NCI-H1105 treated with DMSO at 0.1 percent for 48 hours (cell line): ENCODE measurements around the gene DLG2.
"Not testable (repeated sequence)": the region's sequence is repeated elsewhere in the genome, so short reads cannot be mapped to it uniquely, and the experiment has no call there.

ENCODE experiments used
- DNase-seq: peaks from one replicate; lab custom pipeline; 2025; lab: John Stamatoyannopoulos, UW

DLG2 gene

DNA sequence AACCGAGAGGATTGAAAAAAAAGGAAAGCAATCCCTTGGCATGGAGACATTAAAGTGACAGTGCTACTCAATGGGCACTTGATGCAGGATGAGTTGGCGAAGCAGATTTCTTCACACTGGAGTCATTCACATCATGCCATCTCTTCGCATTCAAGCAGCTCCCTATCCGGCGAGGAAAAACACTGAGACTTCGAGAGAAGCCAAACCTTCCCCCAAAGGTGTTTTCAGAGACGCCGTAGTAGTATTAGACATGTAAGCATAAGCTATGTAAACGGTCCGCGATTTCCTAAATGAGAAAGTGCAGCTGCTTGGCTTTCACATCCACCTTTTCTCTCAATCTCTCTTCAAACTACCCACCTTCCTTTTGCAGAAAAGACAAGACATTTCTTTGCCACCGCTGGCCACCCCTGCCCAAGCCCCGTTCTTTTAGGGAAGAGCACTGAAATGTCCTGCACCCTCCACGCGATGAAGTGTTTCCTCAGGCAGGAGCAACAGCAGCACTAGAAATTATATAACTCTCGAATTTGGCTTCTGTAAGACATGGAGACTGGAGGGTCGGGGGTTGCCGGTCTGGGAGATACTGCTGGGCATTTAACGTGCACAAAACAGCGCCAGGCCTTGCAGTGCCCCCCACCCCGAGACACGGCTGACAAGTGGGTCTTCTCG, at the start of gene DLG2:
Gene DLG2, minus strand, starts transcription at position 13 of the 666 bp plus-strand sequence.
- peak; percentile 44 for DNase-seq

DNA sequence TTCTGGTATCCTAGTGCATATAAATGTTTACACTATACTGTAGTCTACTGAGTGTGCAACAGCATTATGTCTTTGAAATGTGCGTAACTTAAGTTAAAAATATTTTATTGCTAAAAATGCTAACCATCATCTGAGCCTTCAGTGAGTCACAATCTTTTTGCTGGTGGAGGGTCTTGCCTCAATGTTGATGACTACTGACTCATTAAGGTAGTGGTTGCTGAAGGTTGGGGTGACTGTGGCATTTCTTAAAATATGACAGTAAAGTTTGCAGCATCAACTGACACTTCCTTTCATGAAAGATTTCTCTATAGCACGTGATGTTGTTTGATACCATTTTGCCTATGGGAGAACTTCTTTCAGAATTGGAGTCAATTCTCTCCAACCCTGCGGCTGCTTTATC, 46.2 kb upstream of the DLG2 start:
- DNase-seq: no peak

DNA sequence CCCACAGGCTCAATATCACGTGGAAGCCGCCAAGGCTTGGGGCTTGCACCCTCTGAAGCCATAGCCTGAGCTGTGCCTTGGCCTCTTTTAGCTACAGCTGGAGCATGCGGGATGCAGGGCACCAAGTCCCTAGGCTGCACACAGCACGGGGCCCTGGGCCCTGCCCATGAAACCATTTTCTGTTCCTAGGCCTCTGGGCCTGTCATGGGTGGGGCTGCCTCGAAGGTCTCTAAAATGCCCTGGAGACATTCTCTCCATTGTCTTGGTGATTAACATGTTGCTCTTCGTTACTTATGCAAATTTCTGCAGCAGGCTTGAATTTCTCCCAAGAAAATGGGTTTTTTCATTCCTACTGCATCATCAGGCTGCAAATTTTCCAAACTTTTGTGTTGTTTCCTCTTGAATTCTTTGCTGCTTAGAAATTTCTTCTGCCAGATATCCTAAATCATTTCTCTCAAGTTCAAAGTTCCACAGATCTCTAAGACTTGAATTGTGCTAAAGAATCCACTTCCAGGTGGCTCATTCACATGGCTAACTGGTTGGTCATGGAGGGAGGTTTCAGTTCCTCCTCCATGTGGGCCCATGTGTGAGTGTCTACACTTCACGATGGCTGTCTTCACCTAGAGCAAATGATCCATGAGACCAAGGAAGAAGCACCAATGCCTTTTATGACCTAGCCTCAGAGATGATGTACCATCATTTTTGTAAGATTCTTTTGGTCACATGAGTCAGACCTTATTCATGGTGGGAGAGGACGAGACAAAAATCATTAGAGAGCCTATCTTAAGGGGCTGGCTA, 45.2 kb upstream of the DLG2 start:
- DNase-seq: no peak

DNA sequence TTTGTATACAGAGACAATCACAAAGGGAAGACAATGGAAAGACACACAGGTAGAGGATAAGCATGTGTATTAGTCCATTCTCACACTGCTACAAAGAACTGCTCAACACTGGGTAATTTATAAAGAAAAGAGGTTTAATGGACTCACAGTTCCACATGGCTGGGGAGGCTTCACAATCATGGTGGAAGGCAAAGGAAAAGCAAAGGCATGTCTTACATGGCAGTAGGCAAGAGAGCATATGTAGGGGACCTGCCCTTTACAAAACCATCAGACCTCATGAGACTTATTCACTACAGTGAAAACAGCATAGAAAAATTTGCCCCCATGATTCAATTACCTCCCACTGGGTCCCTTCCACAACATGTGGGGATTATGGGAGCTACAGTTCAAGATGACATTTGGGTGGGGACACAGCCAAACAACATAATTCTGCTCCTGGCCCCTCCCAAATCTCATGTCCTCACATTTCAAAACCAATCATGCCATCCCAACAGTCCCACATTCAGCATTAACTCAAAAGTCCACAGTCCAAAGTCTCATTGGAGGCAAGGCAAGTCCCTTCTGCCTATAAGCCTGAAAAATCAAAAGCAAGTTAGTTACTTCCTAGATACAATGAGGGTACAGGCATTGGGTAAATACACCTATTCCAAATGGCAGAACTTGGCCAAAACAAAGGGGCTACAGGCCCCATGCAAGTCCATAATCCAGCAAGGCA, 44.0 kb upstream of the DLG2 start:
- not testable (repeated sequence) for DNase-seq

- no peak for DNase-seq
Observed at GRCh38 chr11:85668157-85668556, 41.0 kb upstream of the DLG2 start.

- no peak for DNase-seq
Observed at GRCh38 chr11:85666687-85667086, 39.5 kb upstream of the DLG2 start.

- DNase-seq: no peak
Observed at GRCh38 chr11:85665733-85666132, 38.6 kb upstream of the DLG2 start.

DNA sequence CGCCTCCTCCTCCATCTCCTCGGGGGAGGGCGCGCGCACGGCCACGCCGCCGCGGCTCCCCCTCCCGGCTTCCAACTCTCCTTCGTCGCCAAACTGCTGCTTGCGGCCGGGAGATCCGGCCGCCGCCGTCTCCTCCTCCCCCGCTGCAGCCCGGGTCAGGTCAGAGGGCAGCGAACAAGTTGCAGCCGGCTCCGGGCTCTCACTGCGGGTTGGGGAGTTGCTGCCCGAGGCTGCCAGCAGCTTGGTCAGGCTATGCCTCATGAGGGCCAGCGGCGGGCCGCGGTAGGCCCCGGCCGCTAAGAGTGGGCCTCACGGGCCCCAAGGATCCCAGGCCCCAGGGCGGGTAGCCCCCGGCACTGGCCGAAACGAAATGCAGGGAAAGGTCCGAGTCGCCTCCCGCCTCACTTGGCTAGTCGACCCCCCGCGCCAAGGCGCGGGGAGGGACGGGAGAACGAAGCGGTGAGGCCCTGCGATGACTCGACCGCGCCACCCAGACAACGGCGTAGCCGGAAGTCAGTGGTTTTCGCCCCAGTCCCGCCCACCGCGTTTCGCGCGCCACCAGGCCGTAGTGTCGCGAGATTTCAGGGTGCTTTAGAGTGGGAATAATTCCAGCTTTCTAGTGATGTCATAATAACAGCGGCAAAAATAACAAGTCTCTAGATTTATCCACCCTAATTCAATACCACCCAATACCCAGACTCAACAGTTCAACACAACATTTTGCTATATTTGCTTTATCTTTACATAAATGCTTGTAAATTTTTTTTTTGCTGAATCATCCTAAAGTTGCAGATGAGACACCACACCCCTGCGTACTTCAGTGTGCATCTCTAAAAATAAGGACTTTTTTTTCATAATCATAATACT, 37.7 kb upstream of the DLG2 start, which contains the start of gene CREBZF:
Gene CREBZF, minus strand, starts transcription at position 515 of the 867 bp plus-strand sequence. Its CDS starts 254 bp downstream, at position 261.
- DNase-seq: peak; percentile 95

DNA sequence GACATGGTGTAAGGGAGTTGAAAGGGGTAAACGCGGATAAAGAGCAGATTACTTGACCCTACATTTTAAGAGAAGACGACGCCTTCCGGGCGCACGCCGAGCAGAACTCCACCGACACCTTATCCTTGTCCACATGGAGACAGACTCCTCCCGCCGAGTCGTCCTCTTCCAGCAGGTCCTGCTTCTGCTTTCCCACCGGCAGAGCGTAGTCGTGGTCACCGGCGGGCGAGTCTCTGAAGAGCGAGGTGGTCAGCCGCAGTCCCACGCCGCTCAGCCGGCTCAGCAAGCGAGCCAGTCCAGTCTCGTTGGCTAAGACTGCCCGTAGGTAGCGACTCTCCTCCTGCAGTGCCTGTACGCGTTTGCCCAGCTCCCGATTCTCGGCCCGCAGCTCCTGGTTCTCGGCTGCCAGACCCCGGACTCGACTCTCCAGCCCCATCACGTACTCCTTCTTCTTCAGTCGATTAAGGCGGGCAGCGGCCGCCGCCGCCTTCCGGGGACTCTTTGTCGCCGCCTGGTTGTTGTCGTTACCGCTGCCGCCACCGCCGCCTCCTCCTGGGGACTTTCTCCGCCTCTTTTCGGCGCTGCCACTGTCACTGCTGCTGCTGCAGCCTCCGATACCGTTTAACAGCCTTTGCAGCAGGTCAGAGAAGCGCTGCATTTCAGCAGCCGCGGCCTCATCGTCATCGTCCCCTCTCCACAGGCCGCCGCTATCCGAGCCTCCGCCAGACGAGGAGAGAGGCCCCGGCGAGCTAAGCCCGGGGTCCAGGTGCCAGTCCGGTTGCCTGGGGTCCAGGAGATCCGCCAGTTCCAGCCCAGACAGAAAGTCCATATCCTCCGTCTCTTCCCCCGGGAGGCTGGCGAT, 36.8 kb upstream of the DLG2 start:
- peak; percentile 68 for DNase-seq

- no peak for DNase-seq
Observed at GRCh38 chr11:85663080-85663752, 36.1 kb upstream of the DLG2 start.

DNA sequence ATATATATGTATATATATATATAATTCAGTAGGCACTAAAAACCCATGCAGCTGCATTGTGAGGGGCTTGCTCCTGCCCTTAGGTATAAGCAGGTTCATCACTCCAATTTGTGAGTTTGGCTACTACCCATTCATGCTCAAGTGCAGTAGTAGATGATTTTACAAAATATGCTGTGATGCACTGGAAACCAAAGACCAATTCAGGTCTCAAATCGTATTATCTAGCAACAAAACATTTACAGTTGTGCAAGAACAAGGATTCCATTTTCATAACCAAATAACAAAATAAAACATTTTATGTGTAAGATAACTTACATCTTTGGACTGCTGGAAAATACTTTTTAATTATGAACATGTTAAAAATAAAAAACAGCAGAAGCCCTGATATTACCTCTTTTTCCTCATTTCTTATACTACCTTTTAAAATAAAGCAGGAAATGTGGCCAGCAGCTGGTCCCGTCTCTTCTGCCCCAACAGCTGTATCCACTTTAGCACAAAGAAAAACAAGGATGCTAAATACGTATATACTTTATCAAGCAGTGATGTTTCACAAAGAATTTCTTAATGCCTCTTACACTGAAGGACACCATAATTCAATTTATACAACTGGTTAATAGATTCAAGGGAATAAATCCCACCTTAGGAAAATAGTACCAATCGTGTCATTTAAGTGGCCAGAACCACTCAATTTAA, 35.0 kb upstream of the DLG2 start:
- no peak for DNase-seq

DNA sequence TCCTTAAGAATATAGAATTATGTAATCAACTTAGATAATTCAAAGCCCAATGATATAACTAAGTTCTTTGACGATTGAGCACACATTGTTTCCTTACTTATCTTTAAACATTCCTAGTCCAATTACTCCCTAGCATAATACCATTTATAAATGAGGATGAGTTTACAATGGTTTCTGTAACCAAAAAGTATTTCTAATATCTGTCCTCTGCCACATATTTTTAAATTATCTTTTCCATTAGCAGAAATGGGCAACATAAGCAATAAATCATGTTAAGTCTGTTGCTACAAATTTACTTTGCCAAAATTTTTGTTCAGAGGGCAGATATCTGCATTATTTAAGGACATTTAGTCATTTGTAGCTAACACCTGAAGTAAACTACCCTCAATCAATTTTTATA, 31.0 kb upstream of the DLG2 start:
- DNase-seq: no peak

DNA sequence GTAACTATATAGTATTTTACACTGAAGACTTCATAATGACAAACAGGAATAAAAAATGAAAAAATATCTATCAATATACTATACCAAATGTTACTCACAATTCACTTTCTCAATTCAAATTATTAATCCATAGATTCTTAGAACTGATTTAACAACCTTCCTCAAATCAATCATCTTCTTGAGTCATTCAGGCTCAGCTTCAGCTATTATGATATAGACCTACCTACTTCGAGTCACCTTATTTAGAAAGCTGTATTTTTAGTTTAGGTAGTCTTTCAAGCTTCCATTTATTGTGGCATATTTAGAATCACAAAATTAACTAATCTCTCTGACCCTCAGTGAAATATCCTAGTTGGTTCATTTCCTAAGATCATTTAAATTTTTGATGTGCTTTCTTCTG, 29.6 kb upstream of the DLG2 start:
- DNase-seq: no peak

GRCh38 chr11:85654343-85654742, 27.2 kb upstream of the DLG2 start:
- DNase-seq: not testable (repeated sequence)

DNA sequence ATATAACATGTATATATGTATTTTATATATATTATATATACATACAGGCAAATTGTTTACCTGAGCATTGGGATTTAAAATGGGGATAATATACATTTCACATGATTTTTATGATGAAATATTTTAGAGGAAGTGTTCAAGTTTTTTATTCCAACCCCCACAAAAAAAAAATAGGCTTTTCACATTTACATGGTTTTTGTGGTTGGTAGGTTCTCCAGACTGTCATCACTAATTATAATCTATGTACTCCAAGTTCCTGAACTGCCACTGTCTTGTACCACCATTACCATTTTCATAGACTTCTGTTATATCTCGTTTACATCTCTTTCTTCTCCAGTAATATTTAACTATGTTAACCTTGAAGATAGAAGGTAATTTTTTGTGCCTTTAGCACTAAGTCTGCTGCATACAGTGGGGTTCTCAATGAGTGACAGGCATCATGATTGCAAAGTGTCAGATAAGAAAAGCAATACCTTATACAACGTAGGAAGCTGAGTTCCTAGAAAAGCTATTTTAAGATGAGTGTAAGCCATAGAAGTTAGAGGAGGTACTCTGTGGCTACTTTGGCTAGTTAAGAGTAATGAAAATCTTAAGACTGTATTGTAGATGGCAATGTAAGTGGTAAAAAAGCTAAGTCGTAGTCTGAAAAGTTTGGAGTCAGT, 25.8 kb upstream of the DLG2 start:
- no peak for DNase-seq

DNA sequence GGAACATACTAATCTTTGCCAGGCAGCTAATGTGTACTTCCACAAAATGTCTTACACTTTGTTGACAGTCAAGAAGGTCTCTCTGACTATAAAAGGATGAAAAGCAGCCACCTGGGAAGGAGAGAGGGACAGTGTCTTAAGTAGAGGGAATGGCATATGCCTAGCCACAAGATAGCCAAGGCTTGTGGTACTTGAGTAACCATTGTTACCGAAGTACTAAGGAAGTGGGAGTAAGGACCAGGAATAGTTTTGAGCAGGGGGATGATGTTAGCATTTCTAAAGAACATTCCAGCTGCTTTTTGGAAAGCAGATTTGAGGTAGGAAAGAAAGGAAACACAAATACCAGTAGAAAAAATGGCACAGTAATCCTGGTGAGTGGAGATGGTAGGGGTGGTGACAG, 24.0 kb upstream of the DLG2 start:
- DNase-seq: no peak

DNA sequence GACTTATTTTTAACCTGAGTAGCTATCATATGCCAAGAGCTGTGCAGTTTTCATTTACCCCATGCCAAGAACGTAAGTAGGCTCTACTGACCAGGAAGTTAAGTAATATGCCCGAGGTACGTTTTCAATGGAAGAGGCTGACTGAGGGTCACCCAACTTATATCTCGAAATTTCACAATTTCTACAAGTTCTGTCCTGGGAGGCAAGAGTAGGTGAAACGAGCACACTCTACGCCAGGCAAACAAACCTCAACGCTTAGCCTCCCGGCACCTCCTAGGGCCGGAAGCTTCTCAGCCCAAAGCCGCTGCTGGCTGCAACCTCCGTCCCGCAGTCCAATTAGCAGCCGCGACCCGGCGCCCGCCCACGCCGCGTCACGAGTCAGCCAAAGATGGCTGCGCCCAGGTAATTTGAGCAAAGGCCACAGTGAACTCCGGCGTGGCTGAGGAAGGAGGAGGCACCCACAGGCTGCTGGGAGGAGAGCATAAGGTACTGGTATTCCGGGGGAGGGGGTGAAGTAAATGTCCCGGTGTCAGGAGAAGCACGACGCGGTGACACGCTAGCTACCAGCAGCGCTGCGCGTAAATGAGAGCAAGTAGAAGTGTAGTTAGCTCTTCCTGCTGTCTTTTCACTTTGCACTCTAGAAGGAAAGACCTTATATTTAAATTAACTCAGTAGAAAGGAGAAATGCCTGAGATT, 20.6 kb upstream of the DLG2 start, which contains the start of gene TMEM126A:
Gene TMEM126A, plus strand, starts transcription at position 364 of the 696 bp plus-strand sequence. CDS start 2,289 bp downstream, outside the sequence.
- DNase-seq: peak; percentile 88

- no peak for DNase-seq
Observed at GRCh38 chr11:85647078-85647477, 19.9 kb upstream of the DLG2 start.
